ENCODE measurements around the gene HPS1. TPM values are rescaled to one million over a fixed set of nuclear protein-coding genes. Genes with fewer than 3 reads are reported as not detected.

The HPS1 gene
- total RNA-seq, 4 donors from 2014 or later, result 48.6 to 66.7 (median 60.5) TPM

- intact Hi-C loops (cut with DNase I), result no loop called here
- Histone ChIP-seq H3K4me1 (no peaks in the 10 kb centered on the region), H3K27ac (no peak overlapping the region), H3K36me3 (peaks cover 11 to 17% of the 10 kb centered on the region in 2 donors), H3K27me3 (no peaks in the 10 kb centered on the region), H3K4me3 (replicated peaks in 1 of 3) (no peak overlapping the region), H3K9me3 (no peaks in the 10 kb centered on the region)
- DNase-seq, result no peak
- 95 to 96% methylated on average over 8 to 9 of the region's 10 CpGs for WGBS, 2 donors
- TF ChIP-seq POLR2A (IDR thresholded peaks at IDR 0.05) (no peak), CTCF (IDR thresholded peaks at IDR 0.05) (no peak)
These were observed 24.6 kb downstream of the HPS1 start for GRCh38 chr10:98422182-98422581.

- H3K27ac ChIP-seq, result no peak overlapping the region
- H3K9me3 ChIP-seq, result no peaks in the 10 kb centered on the region
- H3K4me1 ChIP-seq, result peaks cover 0 to 1% of the 10 kb centered on the region in 2 donors
- intact Hi-C loops (cut with DNase I), result no loop called here
- no peaks in the 10 kb centered on the region for H3K27me3 ChIP-seq
- DNase-seq, result no peak
- 65 to 74% methylated on average over 9 of the region's 9 CpGs for WGBS, 2 donors
- TF ChIP-seq POLR2A (IDR thresholded peaks at IDR 0.05) (no peak), CTCF (IDR thresholded peaks at IDR 0.05) (no peak)
- H3K4me3 ChIP-seq (replicated peaks in 1 of 3), result no peak overlapping the region
- H3K36me3 ChIP-seq, result peaks cover 11 to 13% of the 10 kb centered on the region in 2 donors
These were observed 25.9 kb downstream of the HPS1 start for GRCh38 chr10:98420786-98421185.

GRCh38 chr10:98419469-98420261, 27.1 kb downstream of the HPS1 start:
- Histone ChIP-seq H3K9me3 (no peaks in the 10 kb centered on the region), H3K4me3 (replicated peaks in 1 of 3) (no peak overlapping the region), H3K27ac (no peak overlapping the region), H3K36me3 (peaks cover 11 to 13% of the 10 kb centered on the region in 2 donors), H3K27me3 (no peaks in the 10 kb centered on the region), H3K4me1 (peaks cover 8 to 9% of the 10 kb centered on the region in 2 donors)
- intact Hi-C loops (cut with DNase I), result loop anchor here (10.0 kb wide), 1 partner anchor 95 kb away; no protein-coding TSS in a partner anchor
- TF ChIP-seq POLR2A (IDR thresholded peaks at IDR 0.05), result no peak
- no peak for TF ChIP-seq CTCF (IDR thresholded peaks at IDR 0.05)
- DNase-seq, result no peak
- 88 to 91% methylated on average over 14 to 17 of the region's 17 CpGs for WGBS, 2 donors

GRCh38 chr10:98418665-98419468, 27.9 kb downstream of the HPS1 start:
- no peak overlapping the region for H3K27ac ChIP-seq
- no peaks in the 10 kb centered on the region for H3K27me3 ChIP-seq
- peaks cover 11 to 13% of the 10 kb centered on the region in 2 donors for H3K36me3 ChIP-seq
- intact Hi-C loops (cut with DNase I), result loop anchor here (10.0 kb wide), 1 partner anchor 94 kb away; no protein-coding TSS in a partner anchor
- peaks cover 16% of the 10 kb centered on the region in 2 donors for H3K4me1 ChIP-seq
- H3K4me3 ChIP-seq (replicated peaks in 1 of 3), result no peak overlapping the region
- no peak for DNase-seq
- TF ChIP-seq CTCF (IDR thresholded peaks at IDR 0.05) (no peak), POLR2A (IDR thresholded peaks at IDR 0.05) (no peak)
- 81 to 95% methylated on average over 14 to 17 of the region's 18 CpGs for WGBS, 2 donors
- no peaks in the 10 kb centered on the region for H3K9me3 ChIP-seq
